ENCODE data around the gene POC1A. TPM values are rescaled to one million over a fixed set of nuclear protein-coding genes. Genes with fewer than 3 reads are reported as not detected.

POC1A gene
- total RNA-seq, result 10 to 100 TPM; 23.8 to 24.8 TPM

DNA sequence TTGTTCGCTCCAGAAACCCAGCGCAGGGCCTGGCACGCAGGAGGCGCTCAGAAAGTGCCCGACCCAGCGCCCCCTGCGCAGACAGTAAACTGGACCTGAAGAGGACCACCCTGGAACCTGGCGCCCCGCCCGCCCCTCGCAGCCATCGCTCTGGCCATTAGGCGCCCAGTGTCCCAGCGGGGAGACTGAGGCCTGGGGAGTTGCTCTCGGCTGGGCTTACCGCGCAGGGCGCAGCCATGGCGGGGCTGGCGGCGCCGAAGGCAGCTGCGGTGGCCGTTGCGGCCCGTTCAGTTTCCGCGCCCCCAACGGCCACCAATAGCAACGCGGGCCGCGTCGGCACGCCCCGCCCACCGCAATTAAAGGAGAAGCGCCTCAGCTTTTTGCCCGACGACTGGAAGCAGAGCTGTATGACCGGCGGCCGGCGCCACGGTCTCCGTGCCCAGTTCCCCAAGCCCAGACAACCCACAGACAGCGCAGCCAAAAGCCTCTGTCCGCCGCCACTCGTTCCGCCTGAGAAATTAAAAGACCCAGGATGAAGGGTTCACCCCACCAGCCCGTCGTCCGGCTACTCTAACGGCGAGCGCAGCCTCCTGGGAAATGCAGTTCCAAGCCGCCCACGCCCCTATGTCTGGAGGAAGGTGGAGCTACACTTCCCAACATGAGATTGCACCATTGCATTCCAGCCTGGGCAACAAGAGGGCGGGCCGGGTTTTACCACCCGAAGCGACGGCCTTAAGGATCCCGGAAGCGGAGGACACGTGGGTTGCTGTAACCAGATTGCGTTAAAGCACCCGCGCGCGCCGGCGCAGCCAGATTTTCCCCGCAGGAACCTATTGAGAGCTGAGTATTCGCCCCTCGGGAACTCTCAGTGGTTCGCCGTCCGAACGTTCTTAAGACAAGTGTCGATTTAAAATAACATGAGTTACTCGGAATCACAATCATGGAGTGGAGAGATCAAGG lies at the start of gene POC1A:
TSS of gene POC1A (minus strand) at position 289 of the 960 bp plus-strand sequence. CDS start at position 238, 51 bp downstream.
- Mint-ChIP-seq H3K36me3 (peaks cover 2% of the 10 kb centered on the region), H3K4me3 (peak within 1 kb of the TSS; percentile 93), H3K4me1 (peaks cover 17% of the 10 kb centered on the region), H3K27me3 (no peaks in the 10 kb centered on the region), H3K27ac (peak within 1 kb of the TSS; percentile 96), H3K9me3 (no peaks in the 10 kb centered on the region)
- peak; percentile 90 for DNase-seq

GRCh38 chr3:52203701-52204100 lies 49.5 kb upstream of the POC1A start:
- H3K36me3 Mint-ChIP-seq, result peaks cover 68% of the 10 kb centered on the region
- peaks cover 54% of the 10 kb centered on the region for H3K4me1 Mint-ChIP-seq
- DNase-seq, result no peak
- no peaks in the 10 kb centered on the region for H3K27me3 Mint-ChIP-seq
- no peak overlapping the region for H3K4me3 Mint-ChIP-seq
- no peaks in the 10 kb centered on the region for H3K9me3 Mint-ChIP-seq
- H3K27ac Mint-ChIP-seq, result no peak overlapping the region

DNA sequence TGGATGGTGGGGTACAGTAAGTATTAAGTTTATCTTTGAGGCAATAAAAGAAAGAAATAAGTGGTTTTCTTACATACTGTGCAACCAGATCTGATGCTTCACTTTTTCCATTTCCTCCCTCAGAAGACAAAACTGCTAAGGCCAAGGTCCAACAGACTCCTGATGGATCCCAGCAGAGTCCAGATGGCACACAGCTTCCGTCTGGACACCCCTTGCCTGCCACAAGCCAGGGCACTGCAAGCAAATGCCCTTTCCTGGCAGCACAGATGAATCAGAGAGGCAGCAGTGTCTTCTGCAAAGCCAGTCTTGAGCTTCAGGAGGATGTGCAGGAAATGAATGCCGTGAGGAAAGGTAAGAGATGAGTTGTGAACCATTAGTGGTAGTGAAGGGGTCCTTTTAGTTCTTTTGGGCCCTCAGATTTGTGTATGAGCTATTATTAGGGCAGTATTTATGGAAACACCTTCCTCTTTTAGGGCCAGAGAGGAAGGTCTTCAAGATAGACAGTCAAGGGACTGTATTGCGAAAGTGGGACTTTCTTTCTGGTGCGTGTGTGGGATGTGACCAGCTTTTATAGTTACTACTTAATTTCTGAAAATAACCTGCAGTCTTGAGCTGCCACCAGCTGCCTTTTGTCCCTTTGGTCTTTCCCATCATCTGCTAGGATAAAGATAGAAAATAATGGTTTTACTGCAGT lies 48.3 kb upstream of the POC1A start:
- peak overlapping the region; percentile 73 for H3K27ac Mint-ChIP-seq
- H3K9me3 Mint-ChIP-seq, result no peaks in the 10 kb centered on the region
- H3K4me3 Mint-ChIP-seq, result no peak overlapping the region
- H3K4me1 Mint-ChIP-seq, result peaks cover 61% of the 10 kb centered on the region
- peaks cover 59% of the 10 kb centered on the region for H3K36me3 Mint-ChIP-seq
- no peak for DNase-seq
- peaks cover 4% of the 10 kb centered on the region for H3K27me3 Mint-ChIP-seq

DNA sequence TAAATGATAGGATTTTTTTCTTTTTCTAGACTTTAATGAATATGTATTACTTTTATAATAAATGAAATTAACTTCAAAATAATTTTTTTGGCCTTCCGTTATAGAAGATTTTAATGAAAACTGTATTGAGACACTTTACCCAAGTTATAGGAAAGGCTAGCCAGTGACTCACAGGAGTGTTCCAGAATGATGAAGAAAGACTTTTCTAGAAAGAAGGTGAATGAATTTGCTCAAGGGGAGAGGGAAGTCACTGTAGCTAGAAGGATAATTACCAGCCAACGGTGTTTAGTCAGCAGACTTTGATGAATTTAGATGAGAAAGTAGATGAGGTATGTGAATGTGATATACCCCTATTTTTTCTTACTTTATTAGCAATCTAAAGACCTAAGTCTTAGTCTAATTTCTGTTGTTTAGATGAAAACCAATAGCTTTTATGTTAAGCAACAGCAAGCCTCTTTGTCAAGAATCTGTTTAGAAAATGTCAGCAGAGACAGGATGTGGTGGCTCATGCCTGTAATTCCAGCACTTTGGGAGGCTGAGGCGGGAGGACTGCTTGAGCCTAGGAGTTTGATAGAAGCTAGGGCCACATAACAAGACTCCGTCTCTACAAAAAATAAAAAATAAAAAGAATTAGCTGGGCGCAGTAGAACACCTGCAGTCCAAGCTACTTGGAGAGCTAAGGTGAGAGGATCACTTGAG lies 46.9 kb upstream of the POC1A start:
- H3K4me3 Mint-ChIP-seq, result no peak overlapping the region
- no peaks in the 10 kb centered on the region for H3K9me3 Mint-ChIP-seq
- H3K4me1 Mint-ChIP-seq, result peaks cover 68% of the 10 kb centered on the region
- no peak overlapping the region for H3K27ac Mint-ChIP-seq
- no peak for DNase-seq
- H3K27me3 Mint-ChIP-seq, result peaks cover 4% of the 10 kb centered on the region
- H3K36me3 Mint-ChIP-seq, result peaks cover 51% of the 10 kb centered on the region

DNA sequence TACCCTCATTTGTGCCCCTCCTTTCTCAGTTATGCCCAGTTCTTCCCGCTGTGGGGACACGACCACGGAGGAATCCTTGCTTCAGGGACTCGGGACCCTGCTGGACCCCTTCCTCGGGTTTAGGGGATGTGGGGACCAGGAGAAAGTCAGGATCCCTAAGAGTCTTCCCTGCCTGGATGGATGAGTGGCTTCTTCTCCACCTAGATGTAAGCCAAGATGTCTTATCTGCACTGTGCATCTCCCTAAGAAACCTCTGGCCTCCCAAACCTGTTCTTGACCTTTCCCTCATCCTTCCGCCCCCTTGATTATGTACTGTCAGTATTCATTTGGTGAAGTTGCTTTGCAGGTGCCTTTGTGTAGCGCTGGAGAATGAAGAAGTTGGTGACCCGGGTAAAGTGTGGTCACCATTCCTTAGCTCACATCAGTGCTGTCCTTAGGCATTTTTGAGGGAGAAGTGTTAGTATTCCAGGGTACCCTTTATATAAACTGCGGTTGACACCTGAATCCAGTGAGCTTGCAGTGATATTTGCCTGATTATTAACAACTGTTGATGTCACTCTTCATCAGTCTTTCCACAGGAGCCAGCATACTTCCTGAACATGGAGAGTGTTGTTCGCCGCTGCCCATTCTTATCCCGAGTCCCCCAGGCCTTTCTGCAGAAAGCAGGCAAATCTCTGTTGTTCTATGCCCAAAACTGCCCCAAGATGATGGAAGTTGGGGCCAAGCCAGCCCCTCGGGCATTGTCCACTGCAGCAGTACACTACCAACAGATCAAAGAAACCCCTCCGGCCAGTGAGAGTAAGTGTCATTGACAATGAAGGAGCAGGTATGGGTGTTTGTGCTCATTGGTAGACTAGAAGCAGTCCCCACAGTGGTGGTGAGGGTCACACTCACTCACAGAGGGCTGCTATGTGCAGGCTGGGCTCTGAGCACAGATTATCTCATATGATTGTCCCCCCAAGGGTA lies 44.7 kb upstream of the POC1A start:
- H3K4me1 Mint-ChIP-seq, result peaks cover 56% of the 10 kb centered on the region
- peak overlapping the region; percentile 93 for H3K27ac Mint-ChIP-seq
- no peak for DNase-seq
- peaks cover 34% of the 10 kb centered on the region for H3K36me3 Mint-ChIP-seq
- H3K4me3 Mint-ChIP-seq, result peak overlapping the region; percentile 99
- H3K9me3 Mint-ChIP-seq, result no peaks in the 10 kb centered on the region
- H3K27me3 Mint-ChIP-seq, result peaks cover 4% of the 10 kb centered on the region

DNA sequence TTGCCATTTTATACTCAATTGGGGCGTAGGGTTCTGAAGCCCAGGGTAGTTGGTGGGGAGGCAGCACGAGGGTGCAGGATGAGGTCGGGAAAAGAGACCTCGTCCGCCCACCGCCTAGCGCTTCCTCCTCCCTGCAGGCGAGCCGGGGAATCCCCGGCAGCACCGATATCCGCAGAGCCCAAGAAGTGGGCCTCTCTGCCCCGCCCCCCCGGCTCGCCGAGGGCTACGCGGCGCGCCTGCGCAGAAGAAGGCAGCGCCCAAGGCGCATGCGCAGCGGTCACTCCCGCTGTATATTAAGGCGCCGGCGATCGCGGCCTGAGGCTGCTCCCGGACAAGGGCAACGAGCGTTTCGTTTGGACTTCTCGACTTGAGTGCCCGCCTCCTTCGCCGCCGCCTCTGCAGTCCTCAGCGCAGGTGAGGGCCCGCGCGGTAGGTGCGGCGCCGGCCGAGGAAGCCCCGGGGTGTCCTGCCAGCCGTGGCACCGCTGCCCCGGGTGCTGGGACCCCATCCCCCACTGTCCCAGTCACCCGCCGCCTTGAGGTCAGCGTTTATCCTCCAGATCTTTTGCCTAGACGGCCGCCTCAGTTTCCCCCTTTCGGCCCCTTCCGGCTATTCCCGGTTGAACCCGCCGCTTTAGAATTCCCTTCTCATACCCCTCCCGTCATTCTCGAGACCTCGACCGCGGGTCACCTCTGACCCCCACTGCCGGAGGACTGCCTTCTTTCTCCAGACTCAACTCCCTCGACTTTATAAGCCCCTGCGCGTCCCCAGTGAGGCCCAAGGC lies 43.8 kb upstream of the POC1A start, which contains the start of gene ALAS1:
TSS of gene ALAS1 (plus strand) at position 319 of the 784 bp plus-strand sequence. CDS start 1,082 bp downstream, outside the sequence.
- peak; percentile 95 for DNase-seq
- peaks cover 51% of the 10 kb centered on the region for H3K4me1 Mint-ChIP-seq
- peak within 1 kb of the TSS; percentile 93 for H3K27ac Mint-ChIP-seq
- H3K4me3 Mint-ChIP-seq, result peak within 1 kb of the TSS; percentile 99
- H3K36me3 Mint-ChIP-seq, result peaks cover 27% of the 10 kb centered on the region
- H3K9me3 Mint-ChIP-seq, result no peaks in the 10 kb centered on the region
- peaks cover 4% of the 10 kb centered on the region for H3K27me3 Mint-ChIP-seq

GRCh38 chr3:52197499-52197841 lies 43.2 kb upstream of the POC1A start:
- Mint-ChIP-seq H3K4me1 (peaks cover 48% of the 10 kb centered on the region), H3K9me3 (no peaks in the 10 kb centered on the region), H3K4me3 (peak overlapping the region; percentile 99), H3K27ac (peak overlapping the region; percentile 89), H3K36me3 (peaks cover 24% of the 10 kb centered on the region), H3K27me3 (peaks cover 4% of the 10 kb centered on the region)
- no peak for DNase-seq

GRCh38 chr3:52196977-52197376 lies 42.8 kb upstream of the POC1A start:
- Mint-ChIP-seq H3K4me3 (no peak overlapping the region), H3K9me3 (no peaks in the 10 kb centered on the region), H3K36me3 (peaks cover 19% of the 10 kb centered on the region), H3K27me3 (peaks cover 4% of the 10 kb centered on the region), H3K27ac (no peak overlapping the region), H3K4me1 (peaks cover 43% of the 10 kb centered on the region)
- no peak for DNase-seq

- Mint-ChIP-seq H3K4me1 (peaks cover 34% of the 10 kb centered on the region), H3K4me3 (no peak overlapping the region), H3K27me3 (peaks cover 4% of the 10 kb centered on the region), H3K36me3 (peaks cover 10% of the 10 kb centered on the region), H3K9me3 (no peaks in the 10 kb centered on the region), H3K27ac (peak overlapping the region; percentile 38)
- DNase-seq, result no peak
Observed at GRCh38 chr3:52195823-52196331, 41.7 kb upstream of the POC1A start.

- H3K4me3 Mint-ChIP-seq, result no peak overlapping the region
- no peak for DNase-seq
- peaks cover 7% of the 10 kb centered on the region for H3K36me3 Mint-ChIP-seq
- H3K4me1 Mint-ChIP-seq, result peaks cover 31% of the 10 kb centered on the region
- peaks cover 4% of the 10 kb centered on the region for H3K27me3 Mint-ChIP-seq
- no peaks in the 10 kb centered on the region for H3K9me3 Mint-ChIP-seq
- H3K27ac Mint-ChIP-seq, result no peak overlapping the region
Observed at GRCh38 chr3:52195291-52195597, 41.0 kb upstream of the POC1A start.

- Mint-ChIP-seq H3K27ac (no peak overlapping the region), H3K36me3 (peaks cover 5% of the 10 kb centered on the region), H3K4me3 (no peak overlapping the region), H3K27me3 (peaks cover 4% of the 10 kb centered on the region), H3K9me3 (no peaks in the 10 kb centered on the region), H3K4me1 (peaks cover 28% of the 10 kb centered on the region)
- no peak for DNase-seq
Observed at GRCh38 chr3:52194485-52195290, 40.5 kb upstream of the POC1A start.

DNA sequence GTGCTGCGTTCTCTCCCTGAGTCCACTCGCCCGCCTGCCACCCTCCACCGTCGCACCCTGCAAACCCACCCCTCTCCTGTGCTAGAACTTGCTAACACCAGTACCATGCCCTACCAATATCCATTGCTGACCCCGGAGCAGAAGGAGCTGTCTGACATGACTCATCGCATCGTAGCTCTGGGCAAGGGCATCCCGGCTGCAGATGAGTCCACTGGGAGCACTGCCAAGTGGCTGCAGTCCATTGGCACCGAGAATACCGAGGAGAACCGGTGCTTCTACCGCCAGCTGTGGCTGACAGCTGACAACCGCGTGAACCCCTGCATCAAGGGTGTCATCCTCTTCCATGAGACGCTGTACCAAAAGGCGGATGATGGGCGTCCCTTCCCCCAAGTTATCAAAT lies 38.8 kb upstream of the POC1A start:
- H3K36me3 Mint-ChIP-seq, result no peaks in the 10 kb centered on the region
- H3K27ac Mint-ChIP-seq, result no peak overlapping the region
- no peaks in the 10 kb centered on the region for H3K27me3 Mint-ChIP-seq
- no peak for DNase-seq
- H3K4me3 Mint-ChIP-seq, result no peak overlapping the region
- H3K9me3 Mint-ChIP-seq, result no peaks in the 10 kb centered on the region
- peaks cover 18% of the 10 kb centered on the region for H3K4me1 Mint-ChIP-seq

- Mint-ChIP-seq H3K27ac (no peak overlapping the region), H3K27me3 (no peaks in the 10 kb centered on the region), H3K36me3 (no peaks in the 10 kb centered on the region), H3K4me1 (peaks cover 12% of the 10 kb centered on the region), H3K9me3 (no peaks in the 10 kb centered on the region), H3K4me3 (no peak overlapping the region)
- no peak for DNase-seq
Observed at GRCh38 chr3:52191663-52192062, 37.4 kb upstream of the POC1A start.
